GM10266 (cell line): ENCODE results near the gene RAVER2.
A peak's percentile ranks its signal among the peaks of the same experiment; 100 is the strongest.
"Not testable (repeated sequence)": the region's sequence is repeated elsewhere in the genome, so short reads cannot be mapped to it uniquely, and the experiment has no call there.

Experiments used
- DNase-seq: peaks from one replicate; pipeline ENCODE4 v3.0.0; 2012; ENCODE audit errors: extremely low spot score
- TF ChIP-seq, protein P1 (sequence below): IDR thresholded peaks from 2 replicates; pipeline ENCODE4 v1.5.1; 2012; ENCODE audit warnings: mild to moderate bottlenecking, low read depth; ENCODE audit not compliant: control insufficient read depth, insufficient read depth; ENCODE audit errors: missing control alignments

RAVER2 gene, protein sequence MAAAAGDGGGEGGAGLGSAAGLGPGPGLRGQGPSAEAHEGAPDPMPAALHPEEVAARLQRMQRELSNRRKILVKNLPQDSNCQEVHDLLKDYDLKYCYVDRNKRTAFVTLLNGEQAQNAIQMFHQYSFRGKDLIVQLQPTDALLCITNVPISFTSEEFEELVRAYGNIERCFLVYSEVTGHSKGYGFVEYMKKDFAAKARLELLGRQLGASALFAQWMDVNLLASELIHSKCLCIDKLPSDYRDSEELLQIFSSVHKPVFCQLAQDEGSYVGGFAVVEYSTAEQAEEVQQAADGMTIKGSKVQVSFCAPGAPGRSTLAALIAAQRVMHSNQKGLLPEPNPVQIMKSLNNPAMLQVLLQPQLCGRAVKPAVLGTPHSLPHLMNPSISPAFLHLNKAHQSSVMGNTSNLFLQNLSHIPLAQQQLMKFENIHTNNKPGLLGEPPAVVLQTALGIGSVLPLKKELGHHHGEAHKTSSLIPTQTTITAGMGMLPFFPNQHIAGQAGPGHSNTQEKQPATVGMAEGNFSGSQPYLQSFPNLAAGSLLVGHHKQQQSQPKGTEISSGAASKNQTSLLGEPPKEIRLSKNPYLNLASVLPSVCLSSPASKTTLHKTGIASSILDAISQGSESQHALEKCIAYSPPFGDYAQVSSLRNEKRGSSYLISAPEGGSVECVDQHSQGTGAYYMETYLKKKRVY

DNA sequence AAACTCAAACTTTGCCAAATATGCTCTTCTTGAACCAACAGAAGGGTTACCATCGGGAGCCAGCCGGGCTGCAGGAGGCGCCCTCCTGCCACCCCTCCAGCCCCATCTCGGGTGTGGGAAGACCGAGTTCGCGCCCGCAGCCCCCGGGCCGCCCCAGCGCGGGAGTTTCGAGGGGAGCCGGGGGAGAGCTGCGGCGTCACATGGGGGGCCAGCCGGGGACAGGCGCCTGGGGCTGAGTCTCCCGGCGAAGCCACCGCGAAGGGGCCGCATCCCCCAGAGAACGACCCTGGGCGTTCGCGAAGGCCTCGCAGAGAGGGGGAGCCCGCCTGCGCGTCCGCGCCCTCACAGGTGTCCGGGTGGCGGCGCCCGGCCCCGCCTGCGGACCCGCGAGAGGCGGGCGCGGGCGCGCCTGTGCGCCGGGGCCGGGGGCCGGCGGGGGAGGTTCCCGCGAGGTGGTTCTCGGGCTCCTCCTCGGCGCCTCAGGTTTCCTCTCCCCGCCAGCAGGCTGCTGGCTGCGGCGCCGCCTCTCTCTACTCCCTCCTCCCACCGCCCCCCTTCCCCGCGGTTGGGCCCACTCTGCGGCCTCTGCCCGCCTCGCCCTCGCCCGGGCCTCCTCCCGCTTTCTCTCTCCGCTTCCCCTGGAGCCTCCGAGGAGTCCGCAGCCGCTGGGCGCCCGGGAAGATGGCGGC, at the start of gene RAVER2:
TSS of gene RAVER2 (plus strand) at position 584 of the 689 bp plus-strand sequence. CDS start at position 682, 98 bp downstream.
- TF ChIP-seq, protein P1, sequence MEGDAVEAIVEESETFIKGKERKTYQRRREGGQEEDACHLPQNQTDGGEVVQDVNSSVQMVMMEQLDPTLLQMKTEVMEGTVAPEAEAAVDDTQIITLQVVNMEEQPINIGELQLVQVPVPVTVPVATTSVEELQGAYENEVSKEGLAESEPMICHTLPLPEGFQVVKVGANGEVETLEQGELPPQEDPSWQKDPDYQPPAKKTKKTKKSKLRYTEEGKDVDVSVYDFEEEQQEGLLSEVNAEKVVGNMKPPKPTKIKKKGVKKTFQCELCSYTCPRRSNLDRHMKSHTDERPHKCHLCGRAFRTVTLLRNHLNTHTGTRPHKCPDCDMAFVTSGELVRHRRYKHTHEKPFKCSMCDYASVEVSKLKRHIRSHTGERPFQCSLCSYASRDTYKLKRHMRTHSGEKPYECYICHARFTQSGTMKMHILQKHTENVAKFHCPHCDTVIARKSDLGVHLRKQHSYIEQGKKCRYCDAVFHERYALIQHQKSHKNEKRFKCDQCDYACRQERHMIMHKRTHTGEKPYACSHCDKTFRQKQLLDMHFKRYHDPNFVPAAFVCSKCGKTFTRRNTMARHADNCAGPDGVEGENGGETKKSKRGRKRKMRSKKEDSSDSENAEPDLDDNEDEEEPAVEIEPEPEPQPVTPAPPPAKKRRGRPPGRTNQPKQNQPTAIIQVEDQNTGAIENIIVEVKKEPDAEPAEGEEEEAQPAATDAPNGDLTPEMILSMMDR, result peak; percentile 42
- DNase-seq, result peak; percentile 78

DNA sequence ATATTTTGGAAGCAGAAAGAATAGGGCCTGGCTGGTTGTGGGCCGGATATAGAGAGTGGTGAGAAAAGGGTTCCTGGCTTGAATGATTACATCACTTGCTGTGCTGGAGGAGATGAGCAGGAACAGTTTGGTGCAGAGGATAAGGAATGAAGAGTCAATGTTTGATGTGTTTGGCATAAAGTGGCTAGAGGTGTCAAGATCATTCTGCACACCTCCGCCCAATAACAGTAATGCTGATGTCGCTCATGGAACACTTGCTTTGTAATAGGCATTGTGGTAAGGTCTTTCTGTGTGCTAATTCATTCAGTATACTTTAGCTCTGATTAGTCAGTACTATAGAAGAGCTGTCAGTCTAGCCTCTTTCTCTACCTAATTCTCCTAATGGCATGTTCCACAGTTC, 48.0 kb upstream of the RAVER2 start:
- TF ChIP-seq, protein P1, result no peak
- DNase-seq, result no peak

DNA sequence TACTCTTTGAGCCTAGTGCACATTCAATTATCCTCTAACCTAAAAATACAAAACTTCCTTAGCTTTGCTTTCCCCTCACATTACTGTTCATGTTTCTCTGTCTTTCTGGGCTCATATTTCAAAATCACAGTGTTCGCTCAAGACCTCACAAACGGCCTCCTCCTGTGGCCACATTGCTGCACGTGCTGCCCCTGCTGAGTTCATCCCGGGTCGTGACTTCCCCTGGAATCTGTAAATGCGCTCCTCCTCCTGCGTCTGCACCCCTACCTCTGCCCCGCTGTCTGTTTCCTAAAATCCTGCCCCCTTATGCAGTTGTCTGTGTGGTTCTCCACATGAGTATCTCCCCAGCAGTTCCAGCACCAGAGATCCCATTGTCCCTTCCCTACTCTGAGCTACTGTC, 45.5 kb upstream of the RAVER2 start:
- TF ChIP-seq, protein P1, result no peak
- no peak for DNase-seq

DNA sequence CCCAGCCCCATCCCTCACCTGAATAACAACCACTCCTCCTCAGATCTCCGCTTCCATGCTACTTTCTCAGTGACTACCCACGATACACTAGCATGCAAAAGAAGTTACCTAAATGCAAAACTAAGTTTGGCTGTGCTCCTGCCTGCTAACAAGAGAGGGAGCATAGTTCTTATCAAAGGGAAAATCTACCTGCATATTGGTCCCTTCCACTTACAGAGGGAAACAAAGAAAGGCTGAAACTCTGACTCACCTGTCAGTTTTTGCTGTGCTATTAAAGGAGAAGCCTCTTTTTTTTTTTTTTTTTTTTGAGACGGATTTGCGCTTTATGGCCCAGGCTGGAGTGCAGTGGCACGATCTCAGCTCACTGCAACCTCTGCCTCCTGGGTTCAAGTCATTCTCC, 43.8 kb upstream of the RAVER2 start:
- DNase-seq, result no peak
- TF ChIP-seq, protein P1, result no peak

DNA sequence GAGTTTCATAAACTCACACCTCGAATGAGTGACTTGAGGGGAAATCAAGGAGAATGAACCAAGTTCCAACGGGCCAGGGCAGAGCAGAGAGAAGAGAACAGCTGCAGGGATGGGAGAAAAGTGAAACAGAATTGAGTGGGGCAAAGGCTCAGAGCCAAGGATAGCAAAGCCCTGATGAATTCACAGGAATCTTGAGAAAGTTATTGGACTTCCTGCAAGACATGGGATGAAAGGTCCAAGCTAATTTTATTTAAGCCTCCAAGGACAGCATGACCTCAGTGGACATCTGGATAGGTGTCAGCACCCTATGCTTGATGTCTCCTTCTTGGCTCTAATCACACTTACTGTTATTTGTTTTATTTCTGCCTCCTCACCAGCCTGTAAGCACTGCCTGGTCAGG, 43.0 kb upstream of the RAVER2 start:
- DNase-seq, result no peak
- TF ChIP-seq, protein P1, result no peak

DNA sequence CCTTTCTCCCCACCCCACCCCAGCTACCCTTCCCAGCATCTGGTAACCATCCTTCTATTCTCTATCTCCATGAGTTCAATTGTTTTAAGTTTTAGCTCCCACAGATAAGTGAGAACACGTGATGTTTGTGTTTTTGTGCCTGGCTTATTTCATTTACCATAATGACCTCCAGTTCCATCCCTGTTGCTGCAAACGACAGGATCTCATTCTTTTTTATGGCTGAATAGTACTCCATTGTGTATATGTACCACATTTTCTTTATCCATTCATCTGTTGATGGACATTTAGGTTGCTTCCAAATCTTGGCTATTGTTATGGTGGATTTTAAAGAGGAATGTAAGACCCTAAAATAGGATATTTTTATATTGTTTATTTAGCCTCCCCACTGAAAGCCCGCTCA, 42.2 kb upstream of the RAVER2 start:
- DNase-seq, result not testable (repeated sequence)

DNA sequence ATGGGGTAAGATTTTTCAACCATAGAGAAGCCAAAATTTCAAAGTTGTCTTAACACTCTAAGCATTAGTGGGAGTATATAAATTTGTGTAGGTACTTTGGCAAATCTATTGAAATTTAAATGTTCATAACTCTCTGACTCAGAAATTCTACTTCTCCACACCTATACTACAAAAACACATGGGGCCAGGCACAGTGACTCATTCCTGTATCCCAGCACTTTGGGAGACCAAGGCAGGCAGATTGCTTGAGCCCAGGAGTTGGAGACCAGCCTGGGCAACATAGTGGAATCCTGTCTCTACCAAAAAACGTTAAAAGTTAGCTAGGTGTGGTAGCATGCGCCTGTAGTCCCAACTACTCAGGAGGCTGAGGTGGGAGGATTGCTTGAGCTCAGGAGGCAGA, 41.3 kb upstream of the RAVER2 start:
- no peak for DNase-seq

More for the DNA sequence above, 41.3 kb upstream of the RAVER2 start:
- TF ChIP-seq, protein P1, result no peak
